BLaER1 treated with 17β-estradiol and CSF1 and Interleukin-3, amounts not matched to agents 10 nM and 100 nM (cell line): ENCODE results near the gene RARS1.

Experiments
- H3K27ac ChIP-seq, 11 experiments: shearing (Covaris generic); formaldehyde crosslinking; 2 replicates each; pipeline ENCODE4 v1.8.1; 2022
- H3K27me3 ChIP-seq, 11 experiments: shearing (Covaris generic); formaldehyde crosslinking; 2 replicates each; pipeline ENCODE4 v1.8.1; 2022
- H3K36me3 ChIP-seq, 11 experiments: shearing (Covaris generic); formaldehyde crosslinking; 2 replicates each; pipeline ENCODE4 v1.8.1; 2022
- H3K4me1 ChIP-seq, 10 experiments: shearing (Covaris generic); formaldehyde crosslinking; 2 replicates each; pipeline ENCODE4 v1.8.1; 2022
- H3K4me2 ChIP-seq, 11 experiments: shearing (Covaris generic); formaldehyde crosslinking; 2 replicates each; pipeline ENCODE4 v1.8.1; 2022
- H3K4me3 ChIP-seq, 10 experiments: shearing (Covaris generic); formaldehyde crosslinking; 2 replicates each; pipeline ENCODE4 v1.8.1; 2022
- H3K9ac ChIP-seq, 11 experiments: shearing (Covaris generic); formaldehyde crosslinking; 2 replicates each; pipeline ENCODE4 v1.8.1; 2022
- H3K9me3 ChIP-seq, 11 experiments: shearing (Covaris generic); formaldehyde crosslinking; replicated peaks in 1 of 11; 2 replicates each; pipeline ENCODE4 v1.8.1; 2022
- H4K20me1 ChIP-seq, 11 experiments: shearing (Covaris generic); formaldehyde crosslinking; 2 replicates each; pipeline ENCODE4 v1.8.1; 2022
- Cebpa-rat ChIP-seq, 11 experiments: shearing (Covaris generic); IDR thresholded peaks; 2 replicates each; pipeline ENCODE4 v1.8.1; 2022

The RARS1 gene

GRCh38 chr5:168513861-168514428, 27.7 kb downstream of the RARS1 start:
- Histone ChIP-seq H3K4me3 (no peak overlapping the region), H4K20me1 (peaks cover 0 to 17% (median 4%) of the 10 kb centered on the region in 11 experiments; a peak in 5 of 22 replicates), H3K27me3 (no peaks in the 10 kb centered on the region), H3K36me3 (peaks cover 97 to 100% (median 99%) of the 10 kb centered on the region in 11 experiments), H3K9ac (no peak overlapping the region), H3K4me2 (no peak overlapping the region), H3K4me1 (no peaks in the 10 kb centered on the region), H3K27ac (no peak overlapping the region), H3K9me3 (peaks cover 11 to 24% (median 22%) of the 10 kb centered on the region in 11 experiments)
- no peak for TF ChIP-seq Cebpa-rat (IDR thresholded peaks at IDR 0.05)

GRCh38 chr5:168525856-168526255, 39.6 kb downstream of the RARS1 start:
- no peak overlapping the region for H3K9ac ChIP-seq
- H3K4me2 ChIP-seq: no peak overlapping the region
- H3K4me3 ChIP-seq: no peak overlapping the region

GRCh38 chr5:168527756-168528295, 41.6 kb downstream of the RARS1 start:
- no peak overlapping the region for H3K4me3 ChIP-seq
- H3K4me2 ChIP-seq: no peak overlapping the region
- no peak overlapping the region for H3K9ac ChIP-seq
- no peak overlapping the region for H3K27ac ChIP-seq
- peaks cover 0 to 10% (median 3%) of the 10 kb centered on the region in 11 experiments; a peak in 6 of 22 replicates for H3K36me3 ChIP-seq
- TF ChIP-seq Cebpa-rat (IDR thresholded peaks at IDR 0.05): no peak
- H3K4me1 ChIP-seq: no peaks in the 10 kb centered on the region
- peaks cover 0 to 11% (median 5%) of the 10 kb centered on the region in 11 experiments; a peak in 8 of 22 replicates for H3K9me3 ChIP-seq
- H4K20me1 ChIP-seq: no peaks in the 10 kb centered on the region; a peak in 1 of 22 replicates
- no peaks in the 10 kb centered on the region for H3K27me3 ChIP-seq

More at GRCh38 chr5:168525856-168526255, 39.6 kb downstream of the RARS1 start:
- H3K4me1 ChIP-seq: no peaks in the 10 kb centered on the region
- no peaks in the 10 kb centered on the region for H4K20me1 ChIP-seq
- H3K27me3 ChIP-seq: no peaks in the 10 kb centered on the region
- no peak for TF ChIP-seq Cebpa-rat (IDR thresholded peaks at IDR 0.05)
- no peak overlapping the region for H3K27ac ChIP-seq
- H3K36me3 ChIP-seq: peaks cover 0 to 30% (median 14%) of the 10 kb centered on the region in 11 experiments; a peak in 15 of 22 replicates
- H3K9me3 ChIP-seq: peaks cover 0 to 11% (median 5%) of the 10 kb centered on the region in 11 experiments; a peak in 8 of 22 replicates

- H3K27ac ChIP-seq: no peak within 1 kb of the TSS
- no peak within 1 kb of the TSS for H3K4me2 ChIP-seq
- H3K4me1 ChIP-seq: no peaks in the 10 kb centered on the region
- H3K27me3 ChIP-seq: no peaks in the 10 kb centered on the region
- no peak within 1 kb of the TSS for H3K4me3 ChIP-seq
- TF ChIP-seq Cebpa-rat (IDR thresholded peaks at IDR 0.05): no peak
- H3K9me3 ChIP-seq: peaks cover 0 to 11% (median 5%) of the 10 kb centered on the region in 11 experiments; a peak in 8 of 22 replicates
- H3K9ac ChIP-seq: no peak within 1 kb of the TSS
- H3K36me3 ChIP-seq: peaks cover 0 to 2% (median 0%) of the 10 kb centered on the region in 11 experiments; a peak in 1 of 22 replicates
- H4K20me1 ChIP-seq: no peaks in the 10 kb centered on the region; a peak in 1 of 22 replicates
Observed at GRCh38 chr5:168528521-168529373, 42.5 kb downstream of the RARS1 start, which contains the start of gene FBLL1. FBLL1 (plus strand) TSS chr5:168529305; CDS start chr5:168529505, 200 bp downstream.

- H3K27ac ChIP-seq: no peak overlapping the region
- no peaks in the 10 kb centered on the region for H3K36me3 ChIP-seq
- H3K9me3 ChIP-seq: peaks cover 0 to 11% (median 5%) of the 10 kb centered on the region in 11 experiments; a peak in 8 of 22 replicates
- no peaks in the 10 kb centered on the region for H3K27me3 ChIP-seq
- H3K4me3 ChIP-seq: no peak overlapping the region
- no peaks in the 10 kb centered on the region for H3K4me1 ChIP-seq
- no peaks in the 10 kb centered on the region; a peak in 1 of 22 replicates for H4K20me1 ChIP-seq
- H3K4me2 ChIP-seq: no peak overlapping the region
- TF ChIP-seq Cebpa-rat (IDR thresholded peaks at IDR 0.05): no peak
- no peak overlapping the region for H3K9ac ChIP-seq
Observed at GRCh38 chr5:168529374-168530234, 43.3 kb downstream of the RARS1 start.

- no peaks in the 10 kb centered on the region for H3K27me3 ChIP-seq
- no peaks in the 10 kb centered on the region for H3K4me1 ChIP-seq
- no peak overlapping the region for H3K27ac ChIP-seq
- no peak overlapping the region for H3K4me2 ChIP-seq
- H3K4me3 ChIP-seq: no peak overlapping the region
- H3K9ac ChIP-seq: no peak overlapping the region
- no peaks in the 10 kb centered on the region; a peak in 1 of 22 replicates for H4K20me1 ChIP-seq
- TF ChIP-seq Cebpa-rat (IDR thresholded peaks at IDR 0.05): no peak
- no peaks in the 10 kb centered on the region for H3K36me3 ChIP-seq
- H3K9me3 ChIP-seq: peaks cover 0 to 11% (median 5%) of the 10 kb centered on the region in 11 experiments; a peak in 8 of 22 replicates
Observed at GRCh38 chr5:168530621-168531150, 44.4 kb downstream of the RARS1 start.

GRCh38 chr5:168531191-168531590, 44.9 kb downstream of the RARS1 start:
- no peak for TF ChIP-seq Cebpa-rat (IDR thresholded peaks at IDR 0.05)
- H3K36me3 ChIP-seq: no peaks in the 10 kb centered on the region
- no peak overlapping the region for H3K27ac ChIP-seq
- no peak overlapping the region for H3K4me2 ChIP-seq
- no peak overlapping the region for H3K4me3 ChIP-seq
- H3K9ac ChIP-seq: no peak overlapping the region
- H3K27me3 ChIP-seq: no peaks in the 10 kb centered on the region
- H3K4me1 ChIP-seq: no peaks in the 10 kb centered on the region
- peaks cover 0 to 11% (median 5%) of the 10 kb centered on the region in 11 experiments; a peak in 8 of 22 replicates for H3K9me3 ChIP-seq
- no peaks in the 10 kb centered on the region; a peak in 1 of 22 replicates for H4K20me1 ChIP-seq
